Tibial artery (tissue), 4 donors: ENCODE results near the gene GALR2.

Source experiments
- DNase-seq, 2 donors: peaks; one replicate each; pipeline ENCODE4 v3.0.0-alpha.2; 2019
- H3K27ac ChIP-seq, 2 donors: fragments of 200-600 bp; sonication (generic) in 1 of 2; 1 replicate in 1 of 2; 2 replicates in 1 of 2; pipeline ENCODE4 v1.5.1; 2018 to 2019; ENCODE audit warnings: mild to moderate bottlenecking in 1 of 2
- H3K27me3 ChIP-seq, 2 donors: fragments of 200-600 bp; sonication (generic) in 1 of 2; one replicate each; pipeline versions ENCODE4 v1.5.1 to v1.6.0; 2016 to 2019
- H3K36me3 ChIP-seq, 3 donors: fragments of 200-600 bp; sonication (generic) in 2 of 3; one replicate each; pipeline ENCODE4 v1.5.1; 2016 to 2019; ENCODE audit warnings: mild to moderate bottlenecking in 2 of 3
- H3K4me1 ChIP-seq, 4 donors: fragments of 200-600 bp; sonication (generic) in 2 of 4; 1 replicate in 3 of 4; 2 replicates in 1 of 4; pipeline ENCODE4 v1.5.1; 2016 to 2019
- H3K4me3 ChIP-seq, 2 donors: fragments of 200-600 bp; sonication (generic) in 1 of 2; 1 replicate in 1 of 2; 2 replicates in 1 of 2; pipeline ENCODE4 v1.5.1; 2018 to 2019; ENCODE audit warnings: mild to moderate bottlenecking in 2 of 2
- H3K9me3 ChIP-seq, 3 donors: fragments of 200-600 bp; sonication (generic) in 1 of 3; one replicate each; pipeline ENCODE4 v1.5.1; 2016 to 2019
- CTCF ChIP-seq, 2 experiments: fragments of 200-600 bp in 1 of 2; fragments of 450-650 bp in 1 of 2; IDR thresholded peaks; one replicate each; pipeline ENCODE4 v1.5.1; 2017 to 2019; ENCODE audit warnings: antibody characterized with exemption in 2 of 2, mild to moderate bottlenecking in 1 of 2, moderate library complexity in 1 of 2
- intact Hi-C: fragments of 100-400 bp; cut with DNase I; formaldehyde crosslinking; loops from one replicate; pipeline ENCODE4 v1.15.0; 2023; ENCODE audit warnings: low total_unique reads

Gene GALR2

DNA sequence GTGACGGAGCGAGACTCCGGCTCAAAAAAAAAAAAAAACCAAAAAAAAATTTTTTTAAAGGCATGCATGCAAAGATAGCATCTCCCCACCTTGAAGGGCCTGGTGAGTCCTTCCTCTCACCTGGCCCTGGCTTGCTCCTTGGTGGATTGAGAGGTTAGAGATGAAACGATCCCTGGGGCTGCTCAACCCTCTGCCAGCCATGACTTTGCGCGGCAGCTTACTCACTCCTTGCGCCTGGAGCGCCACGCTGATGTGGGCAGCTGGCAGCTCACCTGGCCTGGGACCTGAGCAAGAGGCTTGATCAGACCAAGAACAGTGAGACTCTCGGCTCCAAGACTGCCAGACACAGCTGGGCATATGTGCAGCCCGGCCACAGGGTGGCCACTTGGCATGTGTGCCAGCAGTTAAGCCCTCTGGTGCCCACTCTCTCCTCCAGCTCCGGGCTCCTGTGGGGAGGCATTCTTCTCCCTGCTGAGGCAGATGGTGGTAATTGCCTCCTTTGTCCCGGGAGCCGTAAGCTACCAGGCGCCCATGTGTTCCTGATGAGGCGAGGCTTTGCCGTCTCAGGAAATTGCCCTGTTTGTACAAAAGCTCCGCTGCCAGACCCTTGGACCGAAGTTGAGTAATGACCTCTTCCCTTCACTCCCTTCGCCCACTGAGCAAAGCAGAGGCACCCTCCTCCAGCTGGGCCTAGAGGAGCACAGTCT, 42.4 kb upstream of the GALR2 start:
- intact Hi-C loops, result no loop called here
- TF ChIP-seq CTCF (IDR thresholded peaks at IDR 0.05), result no peak
- H3K27me3 ChIP-seq, result peaks cover 0 to 7% of the 10 kb centered on the region in 2 donors
- H3K27ac ChIP-seq, result no peak overlapping the region
- no peaks in the 10 kb centered on the region for H3K9me3 ChIP-seq
- H3K36me3 ChIP-seq, result no peaks in the 10 kb centered on the region
- no peaks in the 10 kb centered on the region for H3K4me1 ChIP-seq
- no peak for DNase-seq
- H3K4me3 ChIP-seq, result no peak overlapping the region

DNA sequence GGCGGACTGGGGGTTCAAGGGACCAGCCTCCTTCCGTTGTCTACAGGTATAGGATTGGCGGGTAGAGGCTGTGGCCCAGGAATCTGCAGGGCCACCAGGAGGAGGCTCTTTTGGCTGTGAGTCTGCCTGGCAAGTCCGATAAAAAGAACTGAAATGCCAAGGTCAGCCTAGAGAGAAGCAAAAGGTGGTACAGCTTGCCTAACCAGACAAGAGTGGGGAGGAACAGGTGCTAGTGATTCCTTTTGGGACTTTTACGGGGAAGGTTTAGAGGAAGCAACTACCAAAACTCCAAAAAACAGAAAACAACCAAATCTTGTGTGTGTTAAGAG, 41.8 kb upstream of the GALR2 start:
- intact Hi-C loops, result no loop called here

DNA sequence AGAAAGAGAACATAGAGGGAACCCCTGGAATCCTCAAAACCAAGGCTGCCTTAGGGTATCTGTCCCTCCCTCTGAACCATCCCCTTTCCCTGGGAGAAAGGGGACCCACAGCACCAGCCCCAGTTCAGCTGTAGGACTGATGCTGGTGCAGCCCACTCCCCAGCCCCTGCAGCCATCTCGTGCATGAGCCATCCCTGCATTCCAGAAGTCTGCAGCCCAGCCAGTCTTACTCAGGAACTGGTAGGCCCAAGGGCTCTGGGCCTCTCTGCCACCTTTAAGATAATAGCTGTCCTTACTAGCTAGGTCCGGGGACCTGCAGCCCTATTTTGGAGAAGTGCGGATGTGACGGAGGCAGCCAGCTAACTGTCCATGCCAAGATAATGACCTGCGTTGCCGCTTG, 41.4 kb upstream of the GALR2 start:
- H3K9me3 ChIP-seq, result no peaks in the 10 kb centered on the region
- intact Hi-C loops, result no loop called here
- no peak overlapping the region for H3K4me3 ChIP-seq
- H3K27me3 ChIP-seq, result peaks cover 0 to 5% of the 10 kb centered on the region in 2 donors
- no peaks in the 10 kb centered on the region for H3K4me1 ChIP-seq
- no peak for DNase-seq
- H3K27ac ChIP-seq, result no peak overlapping the region
- H3K36me3 ChIP-seq, result peaks cover 0 to 3% (median 0%) of the 10 kb centered on the region in 3 donors
- TF ChIP-seq CTCF (IDR thresholded peaks at IDR 0.05), result no peak

More for the DNA sequence above, 41.8 kb upstream of the GALR2 start:
- peaks cover 0 to 7% of the 10 kb centered on the region in 2 donors for H3K27me3 ChIP-seq
- TF ChIP-seq CTCF (IDR thresholded peaks at IDR 0.05), result no peak
- no peak overlapping the region for H3K4me3 ChIP-seq
- H3K36me3 ChIP-seq, result no peaks in the 10 kb centered on the region
- no peak for DNase-seq
- no peaks in the 10 kb centered on the region for H3K4me1 ChIP-seq
- H3K27ac ChIP-seq, result no peak overlapping the region
- H3K9me3 ChIP-seq, result no peaks in the 10 kb centered on the region

DNA sequence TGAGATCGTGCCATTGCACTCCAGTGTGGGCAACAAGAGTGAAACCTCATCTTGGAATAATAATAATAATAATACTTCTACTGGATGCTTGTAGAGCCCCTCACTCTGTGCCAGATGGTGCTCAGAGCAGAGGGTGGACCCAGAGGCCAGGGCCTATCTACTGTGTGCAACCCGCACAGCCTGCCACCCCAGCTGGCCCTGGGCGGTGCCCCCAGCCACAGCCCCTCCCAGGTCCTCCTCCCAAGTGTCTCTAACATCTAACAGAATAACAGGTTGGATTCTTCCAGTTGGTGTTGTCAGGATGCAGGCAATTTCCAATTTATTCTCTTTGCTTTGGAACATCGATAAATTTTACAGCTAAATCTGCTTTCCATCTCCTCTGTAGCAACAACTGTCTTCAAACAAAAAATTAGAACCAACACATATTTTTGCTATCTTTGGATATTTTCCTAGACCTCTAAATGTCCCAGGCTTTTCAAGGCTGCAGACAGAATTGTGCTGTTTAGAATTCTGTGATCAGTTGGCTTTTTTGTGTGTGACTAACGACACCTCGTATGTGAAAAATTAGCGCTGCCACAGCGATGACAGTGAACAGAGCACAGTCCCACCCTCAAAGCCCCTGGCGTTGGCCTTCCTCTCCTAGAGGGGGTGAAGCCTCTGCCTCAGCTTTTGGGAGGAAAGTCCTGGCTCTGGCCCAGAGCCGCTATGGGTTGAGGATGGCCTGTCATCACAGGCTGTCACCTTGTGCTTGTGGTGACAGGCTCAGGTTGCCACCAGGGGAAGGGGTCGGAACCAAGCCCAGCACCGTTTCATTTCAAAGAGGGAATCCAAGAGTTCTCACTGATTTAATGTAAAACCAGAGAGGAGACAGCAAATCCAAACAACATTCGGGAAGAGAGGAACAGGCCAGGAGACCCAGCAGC, 39.9 kb upstream of the GALR2 start:
- no peak for TF ChIP-seq CTCF (IDR thresholded peaks at IDR 0.05)
- H3K4me3 ChIP-seq, result no peak overlapping the region
- H3K9me3 ChIP-seq, result no peaks in the 10 kb centered on the region
- H3K27ac ChIP-seq, result no peak overlapping the region
- peaks cover 10 to 15% (median 15%) of the 10 kb centered on the region in 3 donors for H3K36me3 ChIP-seq
- H3K27me3 ChIP-seq, result no peaks in the 10 kb centered on the region
- intact Hi-C loops, result no loop called here
- no peak for DNase-seq
- H3K4me1 ChIP-seq, result no peaks in the 10 kb centered on the region

DNA sequence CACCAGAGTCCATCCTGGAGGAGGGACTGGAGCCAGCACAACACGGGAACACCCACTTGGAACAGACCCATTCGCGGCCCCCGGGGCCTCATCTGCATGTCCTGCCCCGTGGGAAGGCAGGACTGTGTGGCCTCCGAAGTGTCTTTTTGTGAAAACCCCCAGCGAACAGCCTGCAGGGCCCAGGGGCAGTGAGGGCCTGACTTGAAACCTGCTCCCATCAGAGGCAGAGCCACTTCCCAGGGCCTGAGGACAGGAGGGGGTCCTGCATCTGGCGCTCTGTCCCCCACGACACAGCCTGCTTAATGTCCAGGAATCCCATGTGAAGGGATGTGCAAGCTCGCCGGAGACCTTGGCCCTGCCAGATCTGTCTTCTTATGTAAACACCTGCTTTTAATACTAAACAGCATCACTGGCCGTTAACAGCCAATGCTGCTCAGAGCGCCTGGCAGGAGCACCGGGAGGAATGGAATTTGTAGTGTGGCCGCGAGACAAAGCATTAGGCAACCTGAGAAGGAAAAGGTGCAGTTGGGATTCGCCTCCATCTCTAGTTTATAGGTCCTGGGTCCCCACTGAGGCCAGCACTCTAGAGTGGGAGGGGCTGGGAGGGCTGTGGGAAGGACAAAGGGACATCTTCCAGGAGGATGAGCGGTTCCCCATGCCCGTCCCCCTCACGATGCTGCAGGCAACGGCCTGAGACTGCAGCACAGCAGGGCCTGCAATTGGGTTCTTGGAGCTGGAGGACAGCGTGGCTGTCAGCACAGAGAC, 37.9 kb upstream of the GALR2 start:
- TF ChIP-seq CTCF (IDR thresholded peaks at IDR 0.05), result no peak
- Histone ChIP-seq H3K27ac (no peak overlapping the region), H3K9me3 (no peaks in the 10 kb centered on the region), H3K27me3 (no peaks in the 10 kb centered on the region), H3K4me1 (no peaks in the 10 kb centered on the region), H3K36me3 (peaks cover 30 to 35% (median 34%) of the 10 kb centered on the region in 3 donors), H3K4me3 (no peak overlapping the region)
- intact Hi-C loops, result no loop called here
- DNase-seq, result no peak
